ENCODE measurements around the gene RFX8.
"Not testable (repeated sequence)": the region's sequence is repeated elsewhere in the genome, so short reads cannot be mapped to it uniquely, and the experiment has no call there.

Gene RFX8

GRCh38 chr2:101492936-101493473 is 18.1 kb upstream of the RFX8 start:
- FAIRE-seq (no peak), DNase-seq (ENCODE audit: extremely low spot score, insufficient read length, low read depth) (no peak)

GRCh38 chr2:101486994-101487393 is 12.1 kb upstream of the RFX8 start:
- no peak for FAIRE-seq
- DNase-seq (ENCODE audit: extremely low spot score, insufficient read length, low read depth): no peak

- FAIRE-seq (no peak), DNase-seq (ENCODE audit: extremely low spot score, insufficient read length, low read depth) (no peak)
Measured at GRCh38 chr2:101486258-101486701, 11.4 kb upstream of the RFX8 start.

- no peak for DNase-seq (ENCODE audit: extremely low spot score, insufficient read length, low read depth)
- no peak for FAIRE-seq
Measured at GRCh38 chr2:101485856-101486255, 10.9 kb upstream of the RFX8 start.

- DNase-seq (ENCODE audit: extremely low spot score, insufficient read length, low read depth): no peak
- no peak for FAIRE-seq
Measured at GRCh38 chr2:101480764-101481163, 5.9 kb upstream of the RFX8 start.

GRCh38 chr2:101479810-101480209 is 4.9 kb upstream of the RFX8 start:
- FAIRE-seq (no peak), DNase-seq (ENCODE audit: extremely low spot score, insufficient read length, low read depth) (no peak)

- DNase-seq (ENCODE audit: extremely low spot score, insufficient read length, low read depth) (no peak), FAIRE-seq (no peak)
Measured at GRCh38 chr2:101479328-101479727, 4.4 kb upstream of the RFX8 start.

GRCh38 chr2:101478181-101479001 is 3.5 kb upstream of the RFX8 start:
- DNase-seq (ENCODE audit: extremely low spot score, insufficient read length, low read depth) (no peak), FAIRE-seq (no peak)

GRCh38 chr2:101477556-101477955 is 2.6 kb upstream of the RFX8 start:
- FAIRE-seq: no peak

GRCh38 chr2:101476605-101477208 is 1.8 kb upstream of the RFX8 start:
- no peak for FAIRE-seq
- no peak for DNase-seq (ENCODE audit: extremely low spot score, insufficient read length, low read depth)

More at GRCh38 chr2:101477556-101477955, 2.6 kb upstream of the RFX8 start:
- no peak for DNase-seq (ENCODE audit: extremely low spot score, insufficient read length, low read depth)

GRCh38 chr2:101473911-101474701 is 806 bp downstream of the RFX8 start:
- FAIRE-seq: no peak
- DNase-seq (ENCODE audit: extremely low spot score, insufficient read length, low read depth): no peak

- DNase-seq (ENCODE audit: extremely low spot score, insufficient read length, low read depth) (no peak), FAIRE-seq (no peak)
Measured at GRCh38 chr2:101473591-101473910, 1.4 kb downstream of the RFX8 start.

GRCh38 chr2:101469863-101470262 is 5.0 kb downstream of the RFX8 start:
- DNase-seq (ENCODE audit: extremely low spot score, insufficient read length, low read depth) (no peak), FAIRE-seq (no peak)

- DNase-seq (ENCODE audit: extremely low spot score, insufficient read length, low read depth) (no peak), FAIRE-seq (no peak)
Measured at GRCh38 chr2:101467306-101467705, 7.6 kb downstream of the RFX8 start.

- FAIRE-seq (no peak), DNase-seq (ENCODE audit: extremely low spot score, insufficient read length, low read depth) (no peak)
Measured at GRCh38 chr2:101466426-101466825, 8.5 kb downstream of the RFX8 start.

GRCh38 chr2:101464841-101465240 is 10.1 kb downstream of the RFX8 start:
- DNase-seq (ENCODE audit: extremely low spot score, insufficient read length, low read depth): no peak
- no peak for FAIRE-seq

GRCh38 chr2:101463911-101464641 is 10.8 kb downstream of the RFX8 start:
- FAIRE-seq (no peak), DNase-seq (ENCODE audit: extremely low spot score, insufficient read length, low read depth) (no peak)

GRCh38 chr2:101463421-101463820 is 11.5 kb downstream of the RFX8 start:
- FAIRE-seq: no peak
- no peak for DNase-seq (ENCODE audit: extremely low spot score, insufficient read length, low read depth)

GRCh38 chr2:101461381-101461780 is 13.5 kb downstream of the RFX8 start:
- DNase-seq (ENCODE audit: extremely low spot score, insufficient read length, low read depth) (no peak), FAIRE-seq (no peak)

- DNase-seq (ENCODE audit: extremely low spot score, insufficient read length, low read depth); FAIRE-seq: not testable (repeated sequence)
Measured at GRCh38 chr2:101454408-101454807, 20.5 kb downstream of the RFX8 start.
